ENCODE measurements around the gene MARF1.

DNA sequence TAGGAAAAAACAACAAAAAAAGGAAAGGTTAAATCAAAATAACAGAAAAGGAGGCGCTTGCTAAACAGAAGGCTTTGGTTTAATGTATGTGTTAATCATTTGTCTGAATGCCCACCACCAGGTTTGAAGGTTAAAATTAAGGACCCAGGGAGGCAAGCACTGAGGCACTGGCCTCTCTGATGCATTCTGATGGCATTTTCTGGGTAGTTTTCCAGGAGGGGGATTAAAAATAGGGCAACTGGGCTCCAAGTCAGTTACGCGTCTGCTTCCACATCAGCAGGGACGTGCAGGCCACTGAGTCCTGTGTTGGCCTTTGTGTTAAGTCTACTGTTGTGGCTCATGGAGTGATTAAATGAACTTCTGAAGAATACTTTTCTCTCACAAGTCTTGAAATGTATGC lies 26.9 kb downstream of the MARF1 start:
- TF ChIP-seq, protein P1, sequence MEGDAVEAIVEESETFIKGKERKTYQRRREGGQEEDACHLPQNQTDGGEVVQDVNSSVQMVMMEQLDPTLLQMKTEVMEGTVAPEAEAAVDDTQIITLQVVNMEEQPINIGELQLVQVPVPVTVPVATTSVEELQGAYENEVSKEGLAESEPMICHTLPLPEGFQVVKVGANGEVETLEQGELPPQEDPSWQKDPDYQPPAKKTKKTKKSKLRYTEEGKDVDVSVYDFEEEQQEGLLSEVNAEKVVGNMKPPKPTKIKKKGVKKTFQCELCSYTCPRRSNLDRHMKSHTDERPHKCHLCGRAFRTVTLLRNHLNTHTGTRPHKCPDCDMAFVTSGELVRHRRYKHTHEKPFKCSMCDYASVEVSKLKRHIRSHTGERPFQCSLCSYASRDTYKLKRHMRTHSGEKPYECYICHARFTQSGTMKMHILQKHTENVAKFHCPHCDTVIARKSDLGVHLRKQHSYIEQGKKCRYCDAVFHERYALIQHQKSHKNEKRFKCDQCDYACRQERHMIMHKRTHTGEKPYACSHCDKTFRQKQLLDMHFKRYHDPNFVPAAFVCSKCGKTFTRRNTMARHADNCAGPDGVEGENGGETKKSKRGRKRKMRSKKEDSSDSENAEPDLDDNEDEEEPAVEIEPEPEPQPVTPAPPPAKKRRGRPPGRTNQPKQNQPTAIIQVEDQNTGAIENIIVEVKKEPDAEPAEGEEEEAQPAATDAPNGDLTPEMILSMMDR (IDR thresholded peaks at IDR 0.05) = no peak
- no peak for TF ChIP-seq POLR2A (IDR thresholded peaks at IDR 0.05)

Measured in thyroid gland (tissue), 4 donors.